MM.1S (cell line): ENCODE data around the gene POLN.

Source experiments
- DNase-seq: peaks from one replicate; pipeline ENCODE4 v3.0.0-alpha.2; 2015
- H2AFZ ChIP-seq: fragments of 300-600 bp; sonication (generic); 2 replicates; pipeline ENCODE4 v1.6.0; 2016; ENCODE audit warnings: antibody characterized with exemption, low read length
- H3F3A ChIP-seq: fragments of 300-600 bp; sonication (generic); 2 replicates; pipeline ENCODE4 v1.6.1; 2016; ENCODE audit warnings: mild to moderate bottlenecking, antibody characterized with exemption, low read length, moderate library complexity, mixed read lengths; ENCODE audit not compliant: insufficient read depth
- H3K27ac ChIP-seq: fragments of 300-600 bp; sonication (generic); 2 replicates; pipeline ENCODE4 v1.5.1; 2016; ENCODE audit warnings: mild to moderate bottlenecking, low read length
- H3K27me3 ChIP-seq: fragments of 300-600 bp; sonication (generic); replicated peaks from 2 replicates; pipeline ENCODE4 v1.6.0; 2016; ENCODE audit warnings: low read length; ENCODE audit not compliant: insufficient read depth
- H3K36me3 ChIP-seq: fragments of 300-600 bp; sonication (generic); replicated peaks from 2 replicates; pipeline ENCODE4 v1.6.1; 2016; ENCODE audit warnings: mild to moderate bottlenecking, low read length, mixed read lengths; ENCODE audit not compliant: insufficient read depth
- H3K4me1 ChIP-seq: fragments of 300-600 bp; sonication (generic); 2 replicates; pipeline ENCODE4 v1.6.1; 2016; ENCODE audit warnings: low read length, mixed read lengths
- H3K4me2 ChIP-seq: fragments of 300-600 bp; sonication (generic); 2 replicates; pipeline ENCODE4 v1.6.0; 2016; ENCODE audit warnings: low read depth, low read length
- H3K4me3 ChIP-seq: fragments of 300-600 bp; sonication (generic); 2 replicates; pipeline ENCODE4 v1.5.1; 2016; ENCODE audit warnings: low read length, mixed read lengths
- H3K79me2 ChIP-seq: fragments of 300-600 bp; sonication (generic); 2 replicates; pipeline ENCODE4 v1.6.1; 2016; ENCODE audit warnings: mixed run types, low read length, mixed read lengths
- H3K9ac ChIP-seq: fragments of 300-600 bp; sonication (generic); 2 replicates; pipeline ENCODE4 v1.6.1; 2016; ENCODE audit warnings: low read length, mixed read lengths
- H3K9me2 ChIP-seq: fragments of 300-600 bp; sonication (generic); replicated peaks from 2 replicates; pipeline ENCODE4 v1.6.1; 2016; ENCODE audit warnings: mild to moderate bottlenecking, low read length, mixed read lengths; ENCODE audit not compliant: insufficient read depth
- H3K9me3 ChIP-seq: fragments of 300-600 bp; sonication (generic); replicated peaks from 2 replicates; pipeline ENCODE4 v1.6.1; 2016; ENCODE audit warnings: mild to moderate bottlenecking, low read length, mixed read lengths; ENCODE audit not compliant: insufficient read depth
- H4K20me1 ChIP-seq: fragments of 300-600 bp; sonication (generic); 2 replicates; pipeline ENCODE4 v1.6.1; 2016; ENCODE audit warnings: mild to moderate bottlenecking, low read length, moderate library complexity, mixed read lengths; ENCODE audit not compliant: insufficient read depth
- EZH2 ChIP-seq: fragments of 300-600 bp; sonication (generic); optimal IDR thresholded peaks from 2 replicates; pipeline ENCODE3; 2017; ENCODE audit warnings: low read depth, mild to moderate bottlenecking, antibody characterized with exemption, low read length, mixed read lengths
- EZH2phosphoT487 ChIP-seq: fragments of 300-600 bp; sonication (generic); IDR thresholded peaks from 2 replicates; pipeline ENCODE4 v1.6.1; 2018; ENCODE audit warnings: antibody characterized with exemption, low read length
- TF ChIP-seq, protein P1 (sequence below): fragments of 300-600 bp; sonication (generic); IDR thresholded peaks from 2 replicates; pipeline ENCODE4 v1.5.1; 2016; ENCODE audit warnings: antibody characterized with exemption, low read length, mixed read lengths

Gene POLN

DNA sequence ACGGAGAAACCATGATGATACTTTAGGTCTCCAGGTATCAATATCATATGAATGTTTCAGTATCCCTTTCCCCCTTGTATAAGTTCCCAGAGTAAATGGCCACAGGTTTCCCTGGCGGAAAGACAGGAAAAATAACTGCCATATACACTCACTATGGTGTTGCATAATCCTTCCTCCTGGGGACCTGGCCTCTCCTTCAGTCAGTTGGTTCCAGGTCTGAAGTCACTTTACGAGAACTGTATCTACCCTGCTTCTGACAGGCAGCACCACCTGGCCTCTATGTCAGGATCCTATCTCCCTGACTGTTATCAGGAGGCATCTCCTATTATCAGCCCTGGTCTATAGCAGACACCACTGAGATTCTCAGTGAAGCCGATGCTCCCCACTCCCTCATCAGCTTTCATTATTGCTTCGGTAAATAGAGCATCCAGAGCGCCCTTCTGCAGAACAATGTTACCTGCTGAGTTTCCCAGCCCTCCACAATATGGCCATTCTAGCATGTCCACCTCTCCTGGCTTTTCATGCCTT is 22.6 kb downstream of the POLN start:
- no peak for DNase-seq
- Histone ChIP-seq H3K79me2 (no peaks in the 10 kb centered on the region), H3K4me3 (no peak overlapping the region), H3K27me3 (no peaks in the 10 kb centered on the region), H3K27ac (no peak overlapping the region), H3K9ac (no peak overlapping the region), H3K9me2 (no peaks in the 10 kb centered on the region), H3K9me3 (no peaks in the 10 kb centered on the region), H4K20me1 (no peaks in the 10 kb centered on the region), H3K4me1 (no peaks in the 10 kb centered on the region), H3K36me3 (no peaks in the 10 kb centered on the region), H3K4me2 (no peak overlapping the region), H2AFZ (no peak overlapping the region), H3F3A (no peaks in the 10 kb centered on the region)
- TF ChIP-seq EZH2 = no peak
- TF ChIP-seq, protein P1, sequence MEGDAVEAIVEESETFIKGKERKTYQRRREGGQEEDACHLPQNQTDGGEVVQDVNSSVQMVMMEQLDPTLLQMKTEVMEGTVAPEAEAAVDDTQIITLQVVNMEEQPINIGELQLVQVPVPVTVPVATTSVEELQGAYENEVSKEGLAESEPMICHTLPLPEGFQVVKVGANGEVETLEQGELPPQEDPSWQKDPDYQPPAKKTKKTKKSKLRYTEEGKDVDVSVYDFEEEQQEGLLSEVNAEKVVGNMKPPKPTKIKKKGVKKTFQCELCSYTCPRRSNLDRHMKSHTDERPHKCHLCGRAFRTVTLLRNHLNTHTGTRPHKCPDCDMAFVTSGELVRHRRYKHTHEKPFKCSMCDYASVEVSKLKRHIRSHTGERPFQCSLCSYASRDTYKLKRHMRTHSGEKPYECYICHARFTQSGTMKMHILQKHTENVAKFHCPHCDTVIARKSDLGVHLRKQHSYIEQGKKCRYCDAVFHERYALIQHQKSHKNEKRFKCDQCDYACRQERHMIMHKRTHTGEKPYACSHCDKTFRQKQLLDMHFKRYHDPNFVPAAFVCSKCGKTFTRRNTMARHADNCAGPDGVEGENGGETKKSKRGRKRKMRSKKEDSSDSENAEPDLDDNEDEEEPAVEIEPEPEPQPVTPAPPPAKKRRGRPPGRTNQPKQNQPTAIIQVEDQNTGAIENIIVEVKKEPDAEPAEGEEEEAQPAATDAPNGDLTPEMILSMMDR = no peak
- no peak for TF ChIP-seq EZH2phosphoT487

DNA sequence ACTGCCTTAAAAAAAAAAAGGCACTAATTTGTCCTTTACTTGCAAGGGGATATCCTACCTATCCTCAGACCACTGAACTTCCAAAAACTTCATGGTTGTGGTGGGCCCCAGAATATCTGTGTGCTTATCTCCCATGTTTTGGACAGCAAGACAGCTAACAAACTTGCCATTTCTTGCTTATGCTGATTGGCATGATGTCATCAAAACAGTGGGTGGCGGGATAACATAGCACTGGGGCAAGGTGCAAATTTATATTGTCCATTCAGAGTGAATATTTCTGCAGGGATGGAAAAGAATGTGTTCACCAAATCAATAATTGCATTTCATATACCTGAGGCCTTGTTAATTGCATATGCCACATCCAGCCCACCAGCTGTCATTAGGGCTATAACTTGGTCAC is 23.5 kb downstream of the POLN start:
- TF ChIP-seq EZH2 (no peak), EZH2phosphoT487 (no peak)
- TF ChIP-seq, protein P1 = no peak
- Histone ChIP-seq H3K27ac (no peak overlapping the region), H3K4me1 (no peaks in the 10 kb centered on the region), H3K9me2 (no peaks in the 10 kb centered on the region), H2AFZ (no peak overlapping the region), H4K20me1 (no peaks in the 10 kb centered on the region), H3K4me3 (no peak overlapping the region), H3K79me2 (no peaks in the 10 kb centered on the region), H3K27me3 (no peaks in the 10 kb centered on the region), H3K36me3 (no peaks in the 10 kb centered on the region), H3K4me2 (no peak overlapping the region), H3F3A (no peaks in the 10 kb centered on the region), H3K9me3 (no peaks in the 10 kb centered on the region), H3K9ac (no peak overlapping the region)
- DNase-seq = no peak

DNA sequence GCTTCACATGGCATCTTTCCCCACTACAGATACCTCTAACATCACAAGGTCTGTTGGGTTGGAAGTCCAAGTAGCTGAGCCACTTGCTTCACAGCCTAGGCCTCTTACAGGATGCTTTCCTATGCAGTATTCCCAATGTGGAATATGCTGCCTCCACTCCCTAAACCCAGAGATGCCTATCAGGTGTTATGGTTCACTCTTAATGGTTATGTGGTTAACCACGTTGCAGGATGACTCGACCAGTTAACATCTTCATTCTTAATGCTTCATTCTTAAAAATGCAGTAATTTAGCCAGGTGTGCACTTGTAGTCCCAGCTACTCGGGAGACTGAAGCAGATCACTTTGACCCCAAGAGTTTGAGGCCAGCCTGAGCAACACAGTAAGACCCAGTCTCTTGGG is 24.2 kb downstream of the POLN start:
- Histone ChIP-seq H4K20me1 (no peaks in the 10 kb centered on the region), H3K9me3 (no peaks in the 10 kb centered on the region), H3K36me3 (no peaks in the 10 kb centered on the region), H3K9ac (no peak overlapping the region), H3F3A (no peaks in the 10 kb centered on the region), H3K4me3 (no peak overlapping the region), H3K79me2 (no peaks in the 10 kb centered on the region), H3K4me1 (no peaks in the 10 kb centered on the region), H2AFZ (no peak overlapping the region), H3K9me2 (no peaks in the 10 kb centered on the region), H3K27ac (no peak overlapping the region), H3K4me2 (no peak overlapping the region), H3K27me3 (no peaks in the 10 kb centered on the region)
- TF ChIP-seq EZH2phosphoT487 = no peak
- TF ChIP-seq, protein P1 = no peak
- TF ChIP-seq EZH2 = no peak
- DNase-seq = no peak
